Smooth muscle cell (in vitro differentiated cells): ENCODE results near the gene INHBC. TPM values are rescaled to one million over a fixed set of nuclear protein-coding genes. Genes with fewer than 3 reads are reported as not detected.
A peak's percentile ranks its signal among the peaks of the same experiment; 100 is the strongest.

Experiments used
- DNase-seq: peaks from one replicate; lab custom pipeline; 2025; ENCODE audit not compliant: unreplicated experiment; lab: John Stamatoyannopoulos, UW
- H2AFZ ChIP-seq: fragments of 200-600 bp; sonication (generic); 2 replicates; pipeline ENCODE4 v1.6.0; 2016; ENCODE audit warnings: antibody characterized with exemption, low read depth, mild to moderate bottlenecking
- H3F3A ChIP-seq: fragments of 200-600 bp; sonication (generic); 2 replicates; pipeline ENCODE4 v1.6.0; 2017; ENCODE audit warnings: antibody characterized with exemption, low read depth
- H3K27ac ChIP-seq: fragments of 200-600 bp; sonication (generic); 2 replicates; pipeline ENCODE4 v1.5.1; 2016; ENCODE audit warnings: low read depth, mild to moderate bottlenecking
- H3K27me3 ChIP-seq: fragments of 200-600 bp; sonication (generic); 2 replicates; pipeline ENCODE4 v1.6.1; 2016; ENCODE audit warnings: low read depth, mild to moderate bottlenecking
- H3K36me3 ChIP-seq: fragments of 200-600 bp; sonication (generic); 2 replicates; pipeline ENCODE4 v1.5.1; 2016; ENCODE audit warnings: low read depth
- H3K4me1 ChIP-seq: fragments of 200-600 bp; sonication (generic); 2 replicates; pipeline ENCODE4 v1.5.1; 2016; ENCODE audit warnings: low read depth
- H3K4me2 ChIP-seq: fragments of 200-600 bp; sonication (generic); 2 replicates; pipeline ENCODE4 v1.6.0; 2016; ENCODE audit warnings: mild to moderate bottlenecking
- H3K4me3 ChIP-seq: fragments of 200-600 bp; sonication (generic); 2 replicates; pipeline ENCODE4 v1.5.1; 2016; ENCODE audit warnings: mild to moderate bottlenecking
- H3K79me2 ChIP-seq: fragments of 200-600 bp; sonication (generic); 2 replicates; pipeline ENCODE4 v1.6.0; 2016; ENCODE audit warnings: low read depth, mild to moderate bottlenecking
- H3K9ac ChIP-seq: fragments of 200-600 bp; sonication (generic); 2 replicates; pipeline ENCODE4 v1.6.0; 2016; ENCODE audit warnings: low read depth
- H3K9me3 ChIP-seq: fragments of 200-600 bp; sonication (generic); replicated peaks from 2 replicates; pipeline ENCODE4 v1.5.1; 2016; ENCODE audit warnings: low read depth
- H4K20me1 ChIP-seq: fragments of 200-600 bp; sonication (generic); 2 replicates; pipeline ENCODE4 v1.6.0; 2016; ENCODE audit warnings: low read depth
- CTCF ChIP-seq: fragments of 200-600 bp; sonication (generic); IDR thresholded peaks from 2 replicates; pipeline ENCODE4 v1.5.1; 2017; ENCODE audit warnings: borderline replicate concordance, mild to moderate bottlenecking, antibody characterized with exemption; ENCODE audit not compliant: insufficient read depth, poor library complexity, severe bottlenecking
- WGBS: methylation state at CpG from one replicate; pipeline ENCODE4 v1.1.7; 2016; ENCODE audit warnings: low lambda C conversion rate; 5-methylcytosine and 5-hydroxymethylcytosine counted together
- polyA plus RNA-seq: library from polyadenylated mRNA; unstranded; fragments of >200 nt; fragmentation: Nextera tagmentation; extraction: Ambion mirVana; gene quantifications from 2 replicates; pipeline ENCODE4 v1.2.1, GENCODE V29; 2016
- total RNA-seq: library from RNA; depleted of rRNA; stranded (reverse); fragments of >200 nt; gene quantifications from 2 replicates; pipeline ENCODE4 v1.2.3, GENCODE V29; 2014

INHBC gene
- total and polyA plus RNA-seq, 2 experiments from 2014 or later: 0.42 TPM; not detected in 1

- H3K9me3 ChIP-seq: no peaks in the 10 kb centered on the region
- WGBS: 18% methylated on average over 9 of the region's 9 CpGs
- peaks cover 12% of the 10 kb centered on the region for H3K4me1 ChIP-seq
- peaks cover 10% of the 10 kb centered on the region for H3K79me2 ChIP-seq
- H3K27ac ChIP-seq: peak overlapping the region; percentile 80
- peak overlapping the region; percentile 5 for H2AFZ ChIP-seq
- no peak for TF ChIP-seq CTCF
- no peak overlapping the region for H3K4me3 ChIP-seq
- no peaks in the 10 kb centered on the region for H3K36me3 ChIP-seq
- peak; percentile 50 for DNase-seq
- H3K27me3 ChIP-seq: no peaks in the 10 kb centered on the region
- peak overlapping the region; percentile 53 for H3K9ac ChIP-seq
- no peaks in the 10 kb centered on the region for H4K20me1 ChIP-seq
- H3F3A ChIP-seq: no peaks in the 10 kb centered on the region
- H3K4me2 ChIP-seq: peak overlapping the region; percentile 65
Measured at GRCh38 chr12:57452181-57452936, 17.8 kb downstream of the INHBC start.

GRCh38 chr12:57452937-57453509 lies 18.4 kb downstream of the INHBC start:
- 27% methylated on average over 7 of the region's 7 CpGs for WGBS
- H3K27ac ChIP-seq: peak overlapping the region; percentile 80
- H3K4me1 ChIP-seq: peaks cover 12% of the 10 kb centered on the region
- peak overlapping the region; percentile 53 for H3K9ac ChIP-seq
- H2AFZ ChIP-seq: peak overlapping the region; percentile 5
- H4K20me1 ChIP-seq: no peaks in the 10 kb centered on the region
- no peaks in the 10 kb centered on the region for H3K27me3 ChIP-seq
- H3F3A ChIP-seq: no peaks in the 10 kb centered on the region
- no peaks in the 10 kb centered on the region for H3K9me3 ChIP-seq
- H3K4me2 ChIP-seq: peak overlapping the region; percentile 65
- peak; percentile 48 for DNase-seq
- H3K79me2 ChIP-seq: peaks cover 10% of the 10 kb centered on the region
- no peaks in the 10 kb centered on the region for H3K36me3 ChIP-seq
- no peak overlapping the region for H3K4me3 ChIP-seq
- peak; percentile 76 for TF ChIP-seq CTCF

- Histone ChIP-seq H2AFZ (no peak overlapping the region), H3K27me3 (no peaks in the 10 kb centered on the region), H3F3A (no peaks in the 10 kb centered on the region), H3K27ac (no peak overlapping the region), H3K9ac (no peak overlapping the region), H3K4me1 (peaks cover 12% of the 10 kb centered on the region), H3K79me2 (peaks cover 10% of the 10 kb centered on the region), H4K20me1 (no peaks in the 10 kb centered on the region), H3K36me3 (no peaks in the 10 kb centered on the region), H3K4me3 (no peak overlapping the region), H3K9me3 (no peaks in the 10 kb centered on the region), H3K4me2 (no peak overlapping the region)
- 98% methylated on average over 2 of the region's 2 CpGs for WGBS
- no peak for DNase-seq
- TF ChIP-seq CTCF: no peak
Measured at GRCh38 chr12:57454213-57454565, 19.6 kb downstream of the INHBC start.
